Measurements from ENCODE around the gene ARID1A. TPM values are rescaled to one million over a fixed set of nuclear protein-coding genes. Genes with fewer than 3 reads are reported as not detected.
A peak's percentile ranks its signal among the peaks of the same experiment; 100 is the strongest.

The ARID1A gene
- total RNA-seq, 1 donor from 2014 or later = 155 TPM

- peak overlapping the region; percentile 76 for H3K4me3 Mint-ChIP-seq
- DNase-seq (ENCODE audit: low read depth, low spot score) = no peak
- H3K36me3 Mint-ChIP-seq (ENCODE audit: low read depth) = peaks cover 22% of the 10 kb centered on the region
- H3K27me3 Mint-ChIP-seq (ENCODE audit: low read depth) = peaks cover 12% of the 10 kb centered on the region
- H3K27ac Mint-ChIP-seq (ENCODE audit: unreplicated experiment) = peak overlapping the region; percentile 68
- peaks cover 62% of the 10 kb centered on the region for H3K4me1 Mint-ChIP-seq
- no peaks in the 10 kb centered on the region for H3K9me3 Mint-ChIP-seq
- no peak for TF ChIP-seq CTCF (conservative IDR thresholded peaks at IDR 0.05)
These were observed 87.8 kb downstream of the ARID1A start for GRCh38 chr1:26783646-26784022.

- peaks cover 68% of the 10 kb centered on the region for H3K4me1 Mint-ChIP-seq
- no peak for TF ChIP-seq CTCF (conservative IDR thresholded peaks at IDR 0.05)
- peaks cover 14% of the 10 kb centered on the region for H3K27me3 Mint-ChIP-seq (ENCODE audit: low read depth)
- no peak for DNase-seq (ENCODE audit: low read depth, low spot score)
- no peaks in the 10 kb centered on the region for H3K9me3 Mint-ChIP-seq
- H3K4me3 Mint-ChIP-seq = peak overlapping the region; percentile 76
- peaks cover 16% of the 10 kb centered on the region for H3K36me3 Mint-ChIP-seq (ENCODE audit: low read depth)
- H3K27ac Mint-ChIP-seq (ENCODE audit: unreplicated experiment) = peak overlapping the region; percentile 68
These were observed 88.4 kb downstream of the ARID1A start for GRCh38 chr1:26784023-26784871.

- H3K36me3 Mint-ChIP-seq (ENCODE audit: low read depth) = peaks cover 11% of the 10 kb centered on the region
- TF ChIP-seq CTCF (conservative IDR thresholded peaks at IDR 0.05) = no peak
- peaks cover 70% of the 10 kb centered on the region for H3K4me1 Mint-ChIP-seq
- H3K4me3 Mint-ChIP-seq = peak overlapping the region; percentile 76
- H3K27me3 Mint-ChIP-seq (ENCODE audit: low read depth) = peaks cover 14% of the 10 kb centered on the region
- no peak overlapping the region for H3K27ac Mint-ChIP-seq (ENCODE audit: unreplicated experiment)
- H3K9me3 Mint-ChIP-seq = no peaks in the 10 kb centered on the region
- no peak for DNase-seq (ENCODE audit: low read depth, low spot score)
These were observed 89.1 kb downstream of the ARID1A start for GRCh38 chr1:26784886-26785285.

- Mint-ChIP-seq H3K4me1 (peaks cover 70% of the 10 kb centered on the region), H3K36me3 (ENCODE audit: low read depth) (peaks cover 11% of the 10 kb centered on the region)
These were observed 90.0 kb downstream of the ARID1A start for GRCh38 chr1:26785611-26786436.

More at GRCh38 chr1:26785611-26786436, 90.0 kb downstream of the ARID1A start:
- Mint-ChIP-seq H3K27me3 (ENCODE audit: low read depth) (peaks cover 14% of the 10 kb centered on the region), H3K27ac (ENCODE audit: unreplicated experiment) (peak overlapping the region; percentile 99), H3K4me3 (peak overlapping the region; percentile 97), H3K9me3 (no peaks in the 10 kb centered on the region)
- no peak for DNase-seq (ENCODE audit: low read depth, low spot score)
- no peak for TF ChIP-seq CTCF (conservative IDR thresholded peaks at IDR 0.05)

All from neural crest cell (in vitro differentiated cells).